Natural killer cell (primary cell): Measurements from ENCODE around the gene AKAP6. TPM values are rescaled to one million over a fixed set of nuclear protein-coding genes. Genes with fewer than 3 reads are reported as not detected.

Experiments used
- ATAC-seq, 3 donors: fragments of 150-1000 bp in 2 of 3; fragments of 200-7000 bp in 1 of 3; cut with Tn5 transposase; 1 replicate in 1 of 3; 2 replicates in 2 of 3; pipeline ENCODE4 v1.10.0; 2021; ENCODE audit warnings: mild to moderate bottlenecking in 2 of 3, moderate library complexity in 2 of 3
- DNase-seq, 2 donors: peaks; one replicate each; pipeline versions ENCODE4 v3.0.0 to v3.0.0-alpha.2; 2013 to 2021; ENCODE audit warnings: mixed read lengths in 1 of 2
- H3K27ac ChIP-seq: one replicate; pipeline ENCODE4 v1.5.1; 2013; ENCODE audit warnings: mild to moderate bottlenecking, low read length
- H3K27me3 ChIP-seq: one replicate; pipeline ENCODE4 v1.6.1; 2013; ENCODE audit warnings: low read length; ENCODE audit not compliant: control insufficient read depth, insufficient read depth
- H3K36me3 ChIP-seq: one replicate; pipeline ENCODE4 v1.6.1; 2013; ENCODE audit warnings: low read length; ENCODE audit not compliant: control insufficient read depth, insufficient read depth
- H3K4me1 ChIP-seq: one replicate; pipeline ENCODE4 v1.6.1; 2013; ENCODE audit warnings: low read length; ENCODE audit not compliant: control insufficient read depth, insufficient read depth
- H3K4me3 ChIP-seq: one replicate; pipeline ENCODE4 v1.5.1; 2013; ENCODE audit warnings: low read length
- H3K9me3 ChIP-seq: one replicate; pipeline ENCODE4 v1.6.1; 2013; ENCODE audit warnings: low read length; ENCODE audit not compliant: control insufficient read depth, insufficient read depth
- H3K27ac Mint-ChIP-seq, 2 donors: one replicate each; pipeline ENCODE4 v1.8.0; 2022; ENCODE audit warnings: mild to moderate bottlenecking in 2 of 2, mixed read lengths in 2 of 2, moderate library complexity in 1 of 2
- H3K27me3 Mint-ChIP-seq, 2 donors: one replicate each; pipeline ENCODE4 v1.8.0; 2022; ENCODE audit warnings: low read depth in 2 of 2, mixed read lengths in 2 of 2
- H3K36me3 Mint-ChIP-seq: one replicate; pipeline ENCODE4 v1.8.0; 2022; ENCODE audit warnings: mixed read lengths
- H3K4me1 Mint-ChIP-seq, 2 donors: one replicate each; pipeline ENCODE4 v1.8.0; 2022; ENCODE audit warnings: mixed read lengths in 2 of 2
- H3K4me3 Mint-ChIP-seq: one replicate; pipeline ENCODE4 v1.8.0; 2022; ENCODE audit warnings: mild to moderate bottlenecking, moderate library complexity, mixed read lengths
- H3K9me3 Mint-ChIP-seq, 2 donors: one replicate each; pipeline ENCODE4 v1.8.0; 2022; ENCODE audit warnings: mixed read lengths in 2 of 2
- WGBS: methylation state at CpG from one replicate; pipeline ENCODE4 v1.1.7; 2013; ENCODE audit warnings: missing lambda C conversion rate; ENCODE audit not compliant: insufficient coverage; 5-methylcytosine and 5-hydroxymethylcytosine counted together
- intact Hi-C: fragments of 100-400 bp; cut with micrococcal nuclease; formaldehyde crosslinking; loops from one replicate; pipeline ENCODE4 v1.14.2; 2022
- total RNA-seq, 4 donors: library from RNA; stranded (reverse); fragments of 120-200 nt in 1 of 4; gene quantifications; one replicate each; pipeline versions ENCODE4 v1.2.3 to v1.2.4, GENCODE V29; 2013 to 2022
- TF ChIP-seq, protein P1 (sequence below): fragments of 200-600 bp; IDR thresholded peaks from one replicate; pipeline ENCODE4 v1.8.0; 2022; ENCODE audit warnings: antibody characterized with exemption

The AKAP6 gene
- total RNA-seq, 3 donors from 2014 or later (not counting 1 experiment from before 2014, with no cell fraction given): 0.21 to 1.3 (median 0.80) TPM

DNA sequence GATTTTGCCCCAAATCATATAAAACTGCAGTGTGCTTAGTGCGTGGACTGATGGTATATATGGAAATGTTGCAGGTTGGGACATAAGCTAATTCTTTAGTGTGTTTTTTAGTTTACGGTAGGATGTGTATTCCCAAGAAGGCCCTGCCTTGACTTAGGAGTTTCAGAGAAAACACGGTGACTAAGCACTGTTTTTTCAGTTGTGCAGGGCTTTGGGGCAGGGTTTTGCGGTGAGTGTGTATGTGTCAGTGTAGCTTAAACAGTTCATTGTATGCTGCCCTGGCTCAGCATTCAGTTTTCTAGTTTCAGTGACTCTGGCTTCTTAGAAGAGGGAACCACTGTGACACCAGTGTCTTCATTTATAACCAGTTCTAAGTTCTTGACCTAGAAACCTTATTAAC is 101.2 kb downstream of the AKAP6 start:
- no peaks in the 10 kb centered on the region for H3K4me1 Mint-ChIP-seq
- no peak overlapping the region for H3K4me3 ChIP-seq
- no peaks in the 10 kb centered on the region for H3K27me3 Mint-ChIP-seq
- ATAC-seq (no peak), DNase-seq (no peak)
- TF ChIP-seq, protein P1, sequence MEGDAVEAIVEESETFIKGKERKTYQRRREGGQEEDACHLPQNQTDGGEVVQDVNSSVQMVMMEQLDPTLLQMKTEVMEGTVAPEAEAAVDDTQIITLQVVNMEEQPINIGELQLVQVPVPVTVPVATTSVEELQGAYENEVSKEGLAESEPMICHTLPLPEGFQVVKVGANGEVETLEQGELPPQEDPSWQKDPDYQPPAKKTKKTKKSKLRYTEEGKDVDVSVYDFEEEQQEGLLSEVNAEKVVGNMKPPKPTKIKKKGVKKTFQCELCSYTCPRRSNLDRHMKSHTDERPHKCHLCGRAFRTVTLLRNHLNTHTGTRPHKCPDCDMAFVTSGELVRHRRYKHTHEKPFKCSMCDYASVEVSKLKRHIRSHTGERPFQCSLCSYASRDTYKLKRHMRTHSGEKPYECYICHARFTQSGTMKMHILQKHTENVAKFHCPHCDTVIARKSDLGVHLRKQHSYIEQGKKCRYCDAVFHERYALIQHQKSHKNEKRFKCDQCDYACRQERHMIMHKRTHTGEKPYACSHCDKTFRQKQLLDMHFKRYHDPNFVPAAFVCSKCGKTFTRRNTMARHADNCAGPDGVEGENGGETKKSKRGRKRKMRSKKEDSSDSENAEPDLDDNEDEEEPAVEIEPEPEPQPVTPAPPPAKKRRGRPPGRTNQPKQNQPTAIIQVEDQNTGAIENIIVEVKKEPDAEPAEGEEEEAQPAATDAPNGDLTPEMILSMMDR: no peak
- intact Hi-C loops: no loop called here
- H3K36me3 Mint-ChIP-seq: no peaks in the 10 kb centered on the region
- H3K27ac ChIP-seq: no peak overlapping the region
- H3K9me3 ChIP-seq: no peaks in the 10 kb centered on the region
- H3K4me1 ChIP-seq: no peaks in the 10 kb centered on the region
- no peak overlapping the region for H3K27ac Mint-ChIP-seq
- WGBS: 94% methylated on average over 4 of the region's 4 CpGs
- no peaks in the 10 kb centered on the region for H3K9me3 Mint-ChIP-seq
- no peaks in the 10 kb centered on the region for H3K36me3 ChIP-seq
- H3K4me3 Mint-ChIP-seq: no peak overlapping the region
- H3K27me3 ChIP-seq: no peaks in the 10 kb centered on the region

GRCh38 chr14:32432813-32433538 is 103.9 kb downstream of the AKAP6 start:
- Mint-ChIP-seq H3K4me3 (no peak overlapping the region), H3K27ac (no peak overlapping the region), H3K9me3 (peaks cover 0 to 2% of the 10 kb centered on the region in 2 donors), H3K4me1 (no peaks in the 10 kb centered on the region), H3K36me3 (no peaks in the 10 kb centered on the region), H3K27me3 (no peaks in the 10 kb centered on the region)
- no peak overlapping the region for H3K4me3 ChIP-seq
- WGBS: 95% methylated on average over 8 of the region's 8 CpGs
- H3K4me1 ChIP-seq: no peaks in the 10 kb centered on the region
- no peaks in the 10 kb centered on the region for H3K9me3 ChIP-seq
- H3K27ac ChIP-seq: no peak overlapping the region
- ATAC-seq: no peak
- H3K36me3 ChIP-seq: no peaks in the 10 kb centered on the region
- intact Hi-C loops: no loop called here
- no peaks in the 10 kb centered on the region for H3K27me3 ChIP-seq
- DNase-seq: no peak
- TF ChIP-seq, protein P1: no peak

DNA sequence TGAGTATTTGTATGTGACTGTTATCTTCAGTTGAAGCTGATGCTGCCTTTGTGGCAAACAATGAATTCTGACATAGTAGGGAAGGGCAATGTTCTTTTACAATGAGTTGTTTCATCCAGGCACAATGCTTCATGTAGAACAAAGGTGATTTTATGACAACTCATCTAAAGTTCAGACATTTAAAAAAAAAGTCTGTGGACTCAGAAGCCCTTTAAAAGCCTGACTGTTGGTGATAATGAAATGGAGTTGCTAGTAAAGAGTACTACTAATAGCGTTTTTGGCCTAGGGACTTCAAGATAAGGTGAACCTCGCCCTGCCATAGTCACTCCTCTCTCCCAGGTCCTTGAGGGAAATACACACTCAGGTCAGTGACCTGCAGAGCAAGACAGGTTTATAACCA is 105.1 kb downstream of the AKAP6 start:
- H3K9me3 Mint-ChIP-seq: peaks cover 0 to 2% of the 10 kb centered on the region in 2 donors
- intact Hi-C loops: no loop called here
- H3K27me3 Mint-ChIP-seq: no peaks in the 10 kb centered on the region
- no peak overlapping the region for H3K4me3 ChIP-seq
- TF ChIP-seq, protein P1: no peak
- no peak overlapping the region for H3K27ac ChIP-seq
- no peaks in the 10 kb centered on the region for H3K4me1 Mint-ChIP-seq
- H3K4me3 Mint-ChIP-seq: no peak overlapping the region
- no peaks in the 10 kb centered on the region for H3K9me3 ChIP-seq
- no peaks in the 10 kb centered on the region for H3K36me3 ChIP-seq
- DNase-seq (no peak), ATAC-seq (no peak)
- no peaks in the 10 kb centered on the region for H3K36me3 Mint-ChIP-seq
- no peaks in the 10 kb centered on the region for H3K27me3 ChIP-seq
- H3K4me1 ChIP-seq: no peaks in the 10 kb centered on the region
- H3K27ac Mint-ChIP-seq: no peak overlapping the region
- 53% methylated on average over 2 of the region's 2 CpGs for WGBS

- no peaks in the 10 kb centered on the region for H3K4me1 Mint-ChIP-seq
- DNase-seq: no peak
- TF ChIP-seq, protein P1: no peak
- H3K9me3 ChIP-seq: no peaks in the 10 kb centered on the region
- H3K9me3 Mint-ChIP-seq: peaks cover 0 to 2% of the 10 kb centered on the region in 2 donors
- no peaks in the 10 kb centered on the region for H3K36me3 ChIP-seq
- H3K27me3 ChIP-seq: no peaks in the 10 kb centered on the region
- ATAC-seq: no peak
- H3K36me3 Mint-ChIP-seq: no peaks in the 10 kb centered on the region
- H3K27me3 Mint-ChIP-seq: no peaks in the 10 kb centered on the region
- H3K4me3 ChIP-seq: no peak overlapping the region
- H3K4me3 Mint-ChIP-seq: no peak overlapping the region
- intact Hi-C loops: no loop called here
- H3K4me1 ChIP-seq: no peaks in the 10 kb centered on the region
- no peak overlapping the region for H3K27ac Mint-ChIP-seq
- H3K27ac ChIP-seq: no peak overlapping the region
These were observed 105.8 kb downstream of the AKAP6 start for GRCh38 chr14:32434880-32435279.
